ENCODE results near the gene KCP. TPM values are rescaled to one million over a fixed set of nuclear protein-coding genes. Genes with fewer than 3 reads are reported as not detected.

The KCP gene
- total RNA-seq, 2 experiments from 2014 or later, result 0.11 TPM; not detected in 1

- H3K36me3 Mint-ChIP-seq (ENCODE audit: low read depth), result no peaks in the 10 kb centered on the region
- intact Hi-C loops (cut with DNase I, micrococcal nuclease), result no loop called here
- peaks cover 42% of the 10 kb centered on the region for H3K27me3 Mint-ChIP-seq
- no peak overlapping the region for H3K4me3 Mint-ChIP-seq
- peaks cover 13% of the 10 kb centered on the region for H3K4me1 ChIP-seq (ENCODE audit: insufficient read depth, low read length)
- peaks cover 22 to 26% of the 10 kb centered on the region in 2 experiments for H3K27me3 ChIP-seq (ENCODE audit: control insufficient read depth in 1 of 2, insufficient read depth in 2 of 2, low read length in 2 of 2)
- DNase-seq (no peak), ATAC-seq (ENCODE audit: poor library complexity) (no peak)
- no peak overlapping the region for H3K4me3 ChIP-seq (ENCODE audit: low read length)
- POLR2A ChIA-PET, result no interaction called here
- no peaks in the 10 kb centered on the region for H3K9me3 Mint-ChIP-seq
- H3K36me3 ChIP-seq (ENCODE audit: insufficient read depth, low read length), result no peaks in the 10 kb centered on the region
- H3K27ac ChIP-seq (ENCODE audit: low read depth in 1 of 2, low read length in 2 of 2), result no peak overlapping the region
- H3K4me1 Mint-ChIP-seq (ENCODE audit: low read depth), result peaks cover 6% of the 10 kb centered on the region
- no peak for TF ChIP-seq CTCF (IDR thresholded peaks at IDR 0.05)
- H3K9me3 ChIP-seq (ENCODE audit: control insufficient read depth in 1 of 2, insufficient read depth in 1 of 2, low read length in 2 of 2), result peaks cover 0 to 8% of the 10 kb centered on the region in 2 experiments
- CTCF ChIA-PET, result no interaction called here
- H3K27ac Mint-ChIP-seq, result no peak overlapping the region
These were observed 7.6 kb upstream of the KCP start for GRCh38 chr7:128918016-128918665.

GRCh38 chr7:128917122-128917521 is 6.6 kb upstream of the KCP start:
- no peaks in the 10 kb centered on the region for H3K36me3 ChIP-seq (ENCODE audit: insufficient read depth, low read length)
- ATAC-seq (ENCODE audit: poor library complexity) (no peak), DNase-seq (no peak)
- peaks cover 0 to 8% of the 10 kb centered on the region in 2 experiments for H3K9me3 ChIP-seq (ENCODE audit: control insufficient read depth in 1 of 2, insufficient read depth in 1 of 2, low read length in 2 of 2)
- H3K4me3 ChIP-seq (ENCODE audit: low read length), result no peak overlapping the region
- H3K4me1 ChIP-seq (ENCODE audit: insufficient read depth, low read length), result peaks cover 13% of the 10 kb centered on the region
- peaks cover 6% of the 10 kb centered on the region for H3K4me1 Mint-ChIP-seq (ENCODE audit: low read depth)
- no peak overlapping the region for H3K27ac Mint-ChIP-seq
- CTCF ChIA-PET, result no interaction called here
- H3K9me3 Mint-ChIP-seq, result no peaks in the 10 kb centered on the region
- H3K27ac ChIP-seq (ENCODE audit: low read depth in 1 of 2, low read length in 2 of 2), result no peak overlapping the region
- no peak for TF ChIP-seq CTCF (IDR thresholded peaks at IDR 0.05)
- H3K4me3 Mint-ChIP-seq, result no peak overlapping the region
- peaks cover 19 to 26% of the 10 kb centered on the region in 2 experiments for H3K27me3 ChIP-seq (ENCODE audit: control insufficient read depth in 1 of 2, insufficient read depth in 2 of 2, low read length in 2 of 2)
- POLR2A ChIA-PET, result no interaction called here
- peaks cover 47% of the 10 kb centered on the region for H3K27me3 Mint-ChIP-seq
- intact Hi-C loops (cut with DNase I, micrococcal nuclease), result no loop called here
- H3K36me3 Mint-ChIP-seq (ENCODE audit: low read depth), result no peaks in the 10 kb centered on the region

GRCh38 chr7:128916643-128916915 is 6.1 kb upstream of the KCP start:
- H3K27me3 Mint-ChIP-seq, result peaks cover 53% of the 10 kb centered on the region
- H3K4me3 ChIP-seq (ENCODE audit: low read length), result no peak overlapping the region
- CTCF ChIA-PET, result no interaction called here
- POLR2A ChIA-PET, result no interaction called here
- H3K9me3 Mint-ChIP-seq, result no peaks in the 10 kb centered on the region
- no peak overlapping the region for H3K27ac Mint-ChIP-seq
- DNase-seq, result no peak
- no peak for TF ChIP-seq CTCF (IDR thresholded peaks at IDR 0.05)
- peaks cover 13% of the 10 kb centered on the region for H3K4me1 ChIP-seq (ENCODE audit: insufficient read depth, low read length)
- peaks cover 6% of the 10 kb centered on the region for H3K4me1 Mint-ChIP-seq (ENCODE audit: low read depth)
- no peaks in the 10 kb centered on the region for H3K36me3 ChIP-seq (ENCODE audit: insufficient read depth, low read length)
- H3K9me3 ChIP-seq (ENCODE audit: control insufficient read depth in 1 of 2, insufficient read depth in 1 of 2, low read length in 2 of 2), result peaks cover 0 to 8% of the 10 kb centered on the region in 2 experiments
- ATAC-seq (ENCODE audit: poor library complexity), result no peak
- H3K36me3 Mint-ChIP-seq (ENCODE audit: low read depth), result no peaks in the 10 kb centered on the region
- intact Hi-C loops (cut with DNase I, micrococcal nuclease), result no loop called here
- no peak overlapping the region for H3K27ac ChIP-seq (ENCODE audit: low read depth in 1 of 2, low read length in 2 of 2)
- no peak overlapping the region for H3K4me3 Mint-ChIP-seq
- H3K27me3 ChIP-seq (ENCODE audit: control insufficient read depth in 1 of 2, insufficient read depth in 2 of 2, low read length in 2 of 2), result peaks cover 19 to 28% of the 10 kb centered on the region in 2 experiments

Measured in CD4-positive, alpha-beta T cell (primary cell).